ENCODE measurements around the gene HS6ST2.
"Not testable (repeated sequence)": the region's sequence is repeated elsewhere in the genome, so short reads cannot be mapped to it uniquely, and the experiment has no call there.

HS6ST2 gene

DNA sequence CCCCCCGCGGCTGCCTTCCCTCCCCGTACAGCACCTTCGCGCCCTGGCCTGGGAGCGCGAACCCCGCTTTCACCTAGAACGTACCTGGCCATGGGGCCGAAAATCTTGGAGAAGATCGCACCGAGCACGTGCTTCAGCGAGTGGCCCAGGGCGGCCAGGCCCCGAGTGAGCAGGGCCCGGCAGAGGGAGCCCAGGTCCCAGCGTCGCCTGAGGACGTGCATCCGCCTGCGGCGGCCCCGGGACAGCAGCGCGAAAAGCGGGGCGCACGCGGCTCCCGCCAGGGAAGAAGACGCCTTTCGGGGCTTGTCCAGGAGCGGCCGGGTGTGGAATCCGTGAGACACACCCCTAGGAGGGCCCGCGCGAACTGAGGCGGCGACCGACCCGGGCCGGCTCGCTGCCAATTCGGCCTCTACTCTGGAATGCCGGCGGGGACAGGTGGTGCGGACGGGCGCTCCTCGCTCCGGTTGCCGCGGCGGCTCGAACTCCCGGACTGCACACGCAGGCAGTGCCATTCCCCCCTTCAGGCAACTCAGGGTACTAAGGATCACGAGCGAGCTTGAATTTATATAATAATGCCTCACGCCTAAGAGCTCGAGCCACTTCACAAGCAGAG is at the start of gene HS6ST2:
Gene HS6ST2 (minus strand): TSS at position 539 of the 613 bp plus-strand sequence.
- no peak for DNase-seq

DNA sequence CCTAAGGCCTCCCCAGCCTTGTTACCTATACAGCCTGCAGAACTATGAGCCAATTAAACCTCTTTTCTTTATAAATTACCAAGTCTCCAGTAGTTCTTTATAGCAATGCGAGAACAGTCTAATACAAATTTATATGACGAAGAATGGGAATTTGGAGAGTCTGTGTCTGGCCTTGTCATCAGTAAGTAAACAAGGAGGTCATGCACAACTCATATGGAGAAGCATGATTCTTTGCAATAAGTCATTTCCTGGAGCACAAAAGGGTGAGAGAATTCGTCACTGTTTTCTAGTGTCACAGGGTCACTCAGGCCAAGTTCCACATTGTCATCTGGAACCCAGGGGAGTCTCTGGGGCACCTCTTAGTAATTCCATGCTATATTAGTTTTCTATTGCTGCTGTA is 49.0 kb upstream of the HS6ST2 start:
- DNase-seq: no peak

DNA sequence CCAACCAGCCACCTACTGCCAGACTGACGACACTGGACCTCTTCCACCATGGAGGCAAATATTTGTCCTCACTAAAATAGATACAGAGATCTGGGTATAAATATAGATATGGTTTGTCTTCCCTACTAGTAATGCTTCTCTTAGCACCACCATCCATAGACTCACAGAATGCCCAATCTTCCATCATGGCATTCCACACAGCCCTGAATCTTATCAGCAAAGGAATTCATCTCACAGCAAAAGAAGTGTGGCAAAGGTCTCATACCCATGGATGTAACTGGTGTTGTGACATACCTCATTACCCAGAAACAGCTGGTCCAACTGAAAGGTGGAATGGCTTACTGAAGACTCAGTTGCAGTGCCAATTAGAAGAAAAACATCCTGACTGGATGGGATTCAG is 47.2 kb upstream of the HS6ST2 start:
- no peak for DNase-seq

DNA sequence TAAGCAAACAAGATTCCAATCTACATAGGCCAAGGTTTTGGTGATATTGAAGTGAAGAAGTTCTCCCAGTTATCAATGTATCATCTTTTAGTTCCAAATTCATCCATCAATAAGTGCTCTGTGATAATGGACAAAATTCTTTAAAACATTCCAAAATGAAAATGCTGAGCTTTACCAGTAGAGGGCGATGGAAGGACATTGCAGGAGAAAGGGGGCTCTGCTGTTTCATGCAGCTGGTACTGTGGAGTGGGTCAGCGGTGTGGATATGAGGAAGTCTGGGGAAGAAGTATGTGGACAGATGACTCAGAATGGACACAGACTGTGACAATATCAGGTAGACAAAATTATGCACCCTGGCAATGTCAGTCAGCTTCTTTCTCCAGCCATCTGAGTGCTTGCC is 46.6 kb upstream of the HS6ST2 start:
- DNase-seq: no peak

DNA sequence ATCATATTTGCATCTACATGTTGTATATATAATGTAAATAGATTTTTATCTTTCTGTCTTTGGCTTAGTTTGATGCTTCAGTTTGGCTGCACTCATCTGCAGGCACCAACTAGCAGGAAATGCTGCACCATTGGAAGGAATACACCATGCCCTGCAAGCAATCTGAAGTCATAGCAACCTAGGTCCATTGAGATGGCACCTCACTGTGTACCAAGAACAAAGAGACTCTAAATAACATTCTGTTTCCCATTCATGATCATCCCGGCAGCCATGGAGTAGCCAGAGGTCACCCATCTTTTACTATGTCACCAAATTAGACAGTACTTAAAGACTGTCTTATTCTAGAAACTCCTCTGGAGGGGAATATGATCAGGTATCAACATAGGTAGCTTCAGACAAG is 40.8 kb upstream of the HS6ST2 start:
- no peak for DNase-seq

DNA sequence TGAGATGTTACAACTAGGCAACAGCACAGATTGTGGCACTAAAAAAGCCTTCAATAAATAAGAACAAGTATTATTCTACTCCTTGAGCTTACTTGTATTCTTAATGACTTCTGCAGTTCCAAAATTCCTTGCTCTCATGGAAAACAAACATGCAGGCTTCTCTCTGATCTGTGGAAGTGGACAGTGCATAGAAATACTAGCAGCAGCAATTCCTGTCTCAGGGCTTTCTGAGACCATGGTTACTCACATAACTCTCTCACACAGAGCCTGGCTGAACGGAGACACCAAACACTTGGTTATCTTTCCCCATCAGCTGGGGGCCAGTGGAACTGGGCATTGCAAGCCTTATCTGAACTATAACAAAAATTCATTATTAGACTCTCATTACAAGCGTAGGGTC is 32.4 kb upstream of the HS6ST2 start:
- no peak for DNase-seq

DNA sequence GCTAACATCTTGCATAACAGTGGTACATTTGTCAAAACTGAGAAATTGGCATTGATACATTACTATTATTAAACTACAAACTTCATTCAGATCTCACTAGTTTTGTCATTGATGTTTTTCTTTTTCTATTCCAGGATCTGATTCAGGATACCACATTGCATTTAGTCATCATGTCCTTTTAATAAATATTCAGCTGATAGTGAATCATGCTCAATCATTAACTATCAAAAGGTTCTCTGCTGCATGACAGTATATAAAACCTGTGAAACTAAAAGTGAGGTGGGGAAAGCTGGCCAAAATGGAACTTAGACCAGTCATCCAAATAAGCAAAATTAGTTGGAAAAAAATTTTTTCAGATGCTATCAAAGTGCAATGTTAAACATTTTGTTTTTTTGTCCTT is 28.1 kb upstream of the HS6ST2 start:
- no peak for DNase-seq

DNA sequence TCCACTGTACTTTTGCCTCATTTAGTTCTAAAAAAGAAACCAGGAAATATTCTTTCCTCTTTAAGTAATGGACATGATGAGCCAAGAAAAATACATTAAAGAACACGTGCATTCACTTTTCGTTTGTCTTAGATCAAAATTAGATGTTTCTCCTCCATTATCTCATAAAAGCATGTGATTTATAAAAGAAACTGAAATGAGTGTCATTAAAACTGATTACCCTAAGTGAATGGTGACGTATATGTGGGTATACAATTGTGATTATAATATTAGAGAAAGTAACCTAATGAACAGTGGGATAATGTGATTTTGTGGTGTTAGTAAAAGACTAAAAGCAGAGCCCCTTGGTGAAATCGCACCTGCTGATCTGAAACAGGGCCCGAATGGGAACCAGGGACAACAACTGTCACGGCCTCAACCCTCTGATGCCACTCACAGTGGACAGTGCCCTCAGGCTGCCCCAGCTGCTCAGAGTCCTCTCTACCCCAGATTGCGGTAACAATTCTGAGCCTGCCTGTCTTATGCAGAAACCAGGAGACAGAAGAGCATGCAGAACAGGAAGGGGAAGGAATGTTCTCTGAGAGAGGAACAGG is 25.7 kb upstream of the HS6ST2 start:
- no peak for DNase-seq

DNA sequence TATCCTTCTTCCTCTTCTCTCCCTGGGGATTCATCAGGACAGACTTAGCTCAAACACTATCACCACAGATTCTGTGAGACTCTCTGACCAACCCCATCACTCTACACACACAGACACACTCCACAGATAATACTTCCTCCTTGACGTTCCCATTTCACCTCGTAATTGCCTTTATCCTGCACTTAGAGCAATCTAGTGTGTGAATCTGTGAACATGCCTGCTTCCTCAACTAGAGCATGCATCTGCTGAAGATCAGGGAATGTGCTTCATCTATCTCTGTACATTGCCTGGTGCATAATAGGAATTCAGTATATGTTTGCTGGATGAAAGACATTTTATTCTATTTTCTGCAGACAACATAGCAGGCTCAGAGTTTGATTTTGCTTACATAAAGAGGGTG is 25.1 kb upstream of the HS6ST2 start:
- DNase-seq: no peak

DNA sequence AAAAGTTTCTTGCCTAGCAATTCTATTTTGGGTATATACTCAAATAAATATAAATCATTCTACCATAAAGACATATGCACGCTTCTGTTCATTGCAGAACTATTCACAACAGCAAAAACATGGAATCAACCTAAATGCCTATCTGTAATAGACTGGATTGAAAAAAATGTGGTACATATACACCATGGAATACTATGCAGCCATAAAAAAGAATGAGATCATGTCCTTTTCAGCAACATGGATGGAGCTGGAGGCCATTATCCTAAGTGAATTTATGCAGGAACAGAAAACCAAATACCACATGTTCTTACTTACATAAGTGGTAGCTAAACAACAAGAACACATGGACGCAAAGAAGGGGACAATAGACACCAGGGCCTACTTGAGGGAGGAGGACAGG is 21.6 kb upstream of the HS6ST2 start:
- DNase-seq: not testable (repeated sequence)

DNA sequence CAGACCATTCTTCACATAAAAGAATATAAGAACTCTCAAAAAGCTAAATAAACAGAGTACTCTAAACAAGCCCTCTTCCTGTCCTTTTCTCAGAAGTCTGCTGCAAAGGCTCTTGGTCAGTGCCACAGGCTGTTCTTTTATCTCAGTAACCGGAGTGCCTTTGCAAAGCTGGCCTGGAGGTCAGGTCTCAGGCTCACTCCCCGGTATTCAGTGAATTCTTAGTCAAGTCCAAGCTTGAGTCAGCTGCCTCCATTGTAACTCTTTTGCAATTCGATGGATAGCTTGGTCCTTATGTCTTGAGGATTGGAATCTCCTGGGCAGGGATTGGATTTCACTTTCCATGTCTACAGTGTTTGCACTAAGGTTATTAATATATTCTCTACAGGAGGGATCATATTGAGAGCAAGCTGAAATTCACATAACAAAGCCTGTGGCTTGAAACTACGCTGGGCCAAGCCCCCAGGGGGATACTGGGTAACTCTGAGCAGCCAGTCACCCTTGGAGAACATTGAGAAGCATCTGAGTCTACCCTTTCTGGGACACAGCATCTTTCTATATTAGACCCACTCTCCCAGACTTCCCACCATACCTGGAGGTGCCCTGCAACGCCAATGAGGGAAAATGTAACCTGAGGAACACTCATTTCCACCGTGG is 10.0 kb upstream of the HS6ST2 start:
- DNase-seq: no peak

DNA sequence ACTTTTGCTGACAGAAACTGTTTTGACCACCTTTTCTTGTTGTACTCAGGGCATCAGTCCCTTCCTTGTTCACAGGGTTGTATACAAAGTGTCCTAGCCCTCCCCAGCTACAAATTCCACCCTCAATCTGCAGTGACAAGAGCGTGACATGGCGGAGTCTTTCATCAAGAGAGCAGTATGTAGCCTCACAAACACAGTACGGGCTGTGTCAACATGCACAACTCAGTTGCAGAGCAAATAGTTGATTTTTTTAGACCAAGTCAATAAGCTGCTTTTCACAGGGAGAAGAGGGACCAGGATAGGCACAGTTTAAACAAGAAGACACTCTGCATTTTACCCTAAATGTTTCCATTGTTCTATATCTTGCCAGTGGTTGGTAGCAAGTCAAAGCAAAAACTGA is 8.6 kb upstream of the HS6ST2 start:
- DNase-seq: no peak

DNA sequence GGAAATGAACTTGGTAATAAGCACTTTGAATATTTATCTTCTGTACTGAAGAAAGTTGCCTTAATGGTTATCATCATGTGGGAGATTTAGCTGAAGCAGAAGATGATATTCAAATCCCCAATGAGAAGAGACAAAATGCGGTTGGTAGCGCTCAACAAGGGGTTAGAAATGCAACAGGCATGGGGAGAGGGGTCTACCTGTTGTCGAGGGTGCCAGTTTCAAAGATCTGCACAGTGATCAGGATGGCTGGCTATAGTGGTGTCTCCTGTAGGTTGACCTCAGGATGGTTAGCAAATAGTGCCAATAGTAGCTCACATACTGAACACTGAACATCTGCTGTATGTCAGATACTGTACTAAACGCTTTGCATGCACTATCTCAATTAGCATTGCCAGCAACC is 7.0 kb upstream of the HS6ST2 start:
- no peak for DNase-seq

DNA sequence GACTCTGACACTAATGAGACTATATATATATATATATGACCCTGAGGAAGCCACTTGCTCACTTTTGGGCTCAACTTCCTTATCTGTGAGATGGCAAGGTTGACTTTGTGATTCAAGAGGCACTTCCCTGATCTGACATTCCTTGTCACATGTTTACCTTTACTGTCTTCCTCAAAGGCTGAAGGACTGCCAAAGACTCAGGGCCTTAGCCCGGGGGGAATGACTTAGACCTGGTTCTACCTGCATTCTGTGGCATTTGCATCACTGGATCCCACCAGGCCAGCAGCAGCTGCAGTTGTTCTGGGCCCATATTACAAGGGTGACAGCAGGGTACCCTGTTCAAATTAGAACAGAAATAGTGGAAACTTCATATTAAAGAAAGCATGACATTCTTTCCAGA is 3.1 kb upstream of the HS6ST2 start:
- DNase-seq: no peak

DNA sequence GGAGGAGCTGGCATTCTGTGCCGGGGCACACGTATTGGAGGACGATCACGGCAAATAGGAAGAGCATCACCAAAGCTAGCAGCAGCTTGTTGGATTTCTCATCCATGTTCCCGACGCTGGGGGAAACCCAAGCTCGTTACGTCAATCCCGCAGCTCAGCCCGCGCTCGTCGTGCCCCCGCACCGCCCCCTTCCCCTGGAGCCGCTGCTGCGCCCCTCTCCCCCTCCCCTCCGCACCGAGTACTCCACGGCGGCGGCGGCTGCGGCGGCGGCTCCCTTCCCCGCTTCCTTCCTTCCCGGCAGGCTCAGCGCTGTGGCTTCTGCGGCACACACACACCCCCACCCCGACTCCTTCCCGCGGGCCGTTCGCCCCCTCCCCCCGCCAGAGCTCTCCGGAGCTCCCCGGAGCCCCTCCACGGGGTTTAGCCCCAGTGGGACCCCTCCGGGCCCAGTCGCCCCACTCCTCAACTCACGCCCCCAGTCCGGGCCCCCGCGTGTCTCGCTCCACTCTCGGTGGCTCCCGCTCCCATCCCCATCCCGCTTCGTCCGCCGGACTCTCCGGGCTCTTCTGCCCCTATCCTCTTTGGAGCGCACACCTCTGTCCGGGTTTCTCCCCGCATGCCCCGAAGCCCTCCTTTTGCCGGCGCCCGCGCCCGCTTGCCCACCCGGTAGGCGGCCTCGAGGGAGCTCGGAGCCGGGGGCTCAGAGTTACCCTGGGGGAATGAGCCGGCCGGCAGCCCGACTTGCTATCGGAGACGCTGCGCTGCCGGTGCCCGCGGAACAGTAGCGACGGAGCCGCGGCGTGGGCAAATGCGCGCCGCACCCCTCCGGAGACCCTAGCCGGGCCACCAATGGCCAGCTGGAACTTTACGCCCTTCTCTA is 978 bp downstream of the HS6ST2 start:
- no peak for DNase-seq

DNA sequence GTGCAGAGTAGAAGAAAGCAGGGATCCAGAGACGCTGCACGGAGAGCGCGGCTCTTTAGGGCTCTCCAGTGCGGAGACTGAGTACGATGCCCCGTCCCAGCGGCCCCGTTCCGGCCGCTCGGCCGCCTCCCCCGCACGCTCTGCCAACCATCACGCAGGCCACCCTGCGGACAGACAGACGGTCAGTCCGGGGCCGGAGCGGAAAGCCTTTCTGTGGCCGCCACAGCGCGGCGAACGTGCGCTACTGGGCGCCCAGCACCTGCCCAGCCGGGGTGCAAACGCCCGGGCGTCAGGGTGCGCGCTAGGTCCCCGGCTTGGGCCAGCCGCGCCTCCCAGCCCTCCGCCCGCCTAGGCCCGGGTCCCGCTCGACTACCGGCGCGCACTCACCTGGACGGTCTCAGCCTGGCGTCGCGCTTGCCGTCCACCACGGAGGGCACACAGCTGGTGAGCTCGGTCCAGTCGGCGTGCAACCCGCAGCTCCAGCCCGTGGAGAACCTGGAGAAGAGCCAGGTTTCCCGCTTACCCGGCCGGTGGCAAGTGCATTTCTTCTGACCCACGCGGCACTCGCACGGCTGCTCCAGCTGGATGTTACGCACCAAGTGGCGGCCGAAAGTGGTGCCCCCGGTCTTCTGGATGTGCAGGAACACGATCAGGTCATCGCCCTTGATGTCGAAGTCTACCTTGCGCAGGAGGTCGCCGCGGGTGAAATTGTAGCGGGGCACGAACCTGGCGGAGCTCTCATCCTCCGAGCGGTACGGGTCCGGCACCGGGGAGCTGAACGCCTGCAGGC is 1.8 kb downstream of the HS6ST2 start:
- DNase-seq: no peak

DNA sequence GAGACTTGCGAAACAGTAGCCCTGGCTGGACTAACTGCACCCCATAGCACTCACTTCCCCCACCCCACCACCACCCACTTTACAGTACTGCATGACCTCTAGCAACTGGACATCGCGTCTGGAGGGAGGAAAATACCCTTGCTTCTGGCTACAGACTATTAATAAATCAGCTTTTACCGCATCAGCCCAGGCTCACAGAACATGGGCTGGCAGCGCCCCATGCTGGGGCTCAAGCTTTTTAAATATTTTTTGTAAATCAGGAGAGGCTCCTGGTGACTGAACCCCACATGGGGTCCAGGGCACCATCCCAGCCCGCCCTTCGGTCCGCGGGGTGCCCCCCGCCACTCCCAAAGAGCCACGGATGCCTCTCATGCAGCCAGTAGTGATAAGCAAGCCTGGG is 2.7 kb downstream of the HS6ST2 start:
- DNase-seq: no peak

DNA sequence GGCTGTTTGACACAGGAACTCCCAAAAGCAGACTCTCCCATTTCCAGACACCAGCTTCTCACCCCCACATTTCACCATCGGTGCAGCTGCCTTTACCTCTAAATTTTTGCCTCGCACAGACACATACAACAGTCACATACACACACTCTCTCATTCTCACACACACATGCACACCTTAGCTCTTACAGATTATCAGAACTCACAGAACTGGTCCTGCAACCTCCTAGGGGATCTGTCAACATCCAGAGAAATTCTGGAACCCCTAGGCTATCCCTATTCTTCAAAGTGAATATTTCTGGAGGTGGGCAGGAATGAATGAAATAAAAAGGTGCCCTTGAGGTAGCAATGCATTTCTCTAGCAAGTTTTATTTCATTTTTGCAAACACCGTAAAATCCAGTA is 4.1 kb downstream of the HS6ST2 start:
- no peak for DNase-seq

DNA sequence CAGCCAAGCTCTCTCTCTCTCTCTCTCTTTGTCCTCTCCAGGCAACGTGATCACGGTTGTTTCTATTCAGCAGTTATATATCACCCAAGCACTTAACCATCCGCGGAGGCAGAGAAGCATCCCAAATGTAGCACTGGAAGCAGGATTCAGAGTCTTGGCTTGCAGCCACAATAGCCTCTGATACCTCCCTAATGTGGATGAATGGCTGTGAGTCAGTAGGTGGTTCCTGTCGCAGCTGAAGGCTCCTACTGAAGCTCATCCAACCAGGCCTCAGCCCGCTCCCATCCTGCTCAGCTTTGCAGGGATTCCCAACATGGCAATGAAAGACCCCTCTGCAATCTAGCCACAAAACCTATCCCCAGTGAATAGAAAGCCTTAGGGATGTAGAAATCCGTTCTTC is 5.1 kb downstream of the HS6ST2 start:
- no peak for DNase-seq

DNA sequence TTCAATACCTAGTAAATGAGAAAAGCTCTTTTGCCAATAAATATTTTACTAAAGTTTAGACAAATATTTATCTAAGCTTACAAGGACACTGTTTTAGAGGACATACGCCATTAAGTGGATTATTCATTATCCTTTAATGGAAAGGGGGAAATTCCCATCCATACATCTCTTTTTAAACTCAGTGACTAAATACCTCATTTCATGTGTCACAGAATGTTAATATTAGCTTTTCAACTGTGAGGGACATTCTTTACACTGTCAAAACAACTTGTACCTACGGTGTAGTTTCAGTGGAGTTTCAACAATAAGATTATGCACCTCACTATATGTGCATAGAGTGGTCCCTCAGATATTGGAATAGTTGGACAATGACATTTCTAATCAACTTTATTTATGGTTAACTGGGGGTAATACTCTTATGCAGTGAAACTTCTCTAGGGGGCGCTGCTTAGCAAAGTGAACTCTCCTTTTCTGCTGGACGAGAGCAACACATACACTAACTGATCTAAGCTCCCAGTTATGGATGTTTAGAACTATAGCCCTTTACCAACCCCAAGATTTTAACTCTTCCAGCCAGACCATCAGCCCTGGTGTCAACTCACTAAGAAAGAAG is 9.7 kb downstream of the HS6ST2 start:
- no peak for DNase-seq

DNA sequence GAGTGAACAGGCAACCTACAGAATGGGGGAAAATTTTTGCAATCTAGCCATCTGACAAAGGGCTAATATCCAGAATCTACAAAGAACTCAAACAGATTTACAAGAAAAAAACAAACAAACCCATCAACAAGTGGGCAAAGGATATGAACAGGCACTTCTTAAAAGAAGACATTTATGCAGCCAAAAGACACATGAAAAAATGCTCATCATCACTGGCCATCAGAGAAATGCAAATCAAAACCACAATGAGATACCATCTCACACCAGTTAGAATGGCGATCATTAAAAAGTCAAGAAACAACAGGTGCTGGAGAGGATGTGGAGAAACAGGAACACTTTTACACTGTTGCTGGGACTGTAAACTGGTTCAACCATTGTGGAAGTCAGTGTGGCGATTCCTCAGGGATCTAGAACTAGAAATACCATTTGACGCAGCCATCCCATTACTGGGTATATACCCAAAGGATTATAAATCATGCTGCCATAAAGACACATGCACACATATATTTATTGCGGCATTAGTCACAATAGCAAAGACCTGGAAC is 13.3 kb downstream of the HS6ST2 start:
- not testable (repeated sequence) for DNase-seq

DNA sequence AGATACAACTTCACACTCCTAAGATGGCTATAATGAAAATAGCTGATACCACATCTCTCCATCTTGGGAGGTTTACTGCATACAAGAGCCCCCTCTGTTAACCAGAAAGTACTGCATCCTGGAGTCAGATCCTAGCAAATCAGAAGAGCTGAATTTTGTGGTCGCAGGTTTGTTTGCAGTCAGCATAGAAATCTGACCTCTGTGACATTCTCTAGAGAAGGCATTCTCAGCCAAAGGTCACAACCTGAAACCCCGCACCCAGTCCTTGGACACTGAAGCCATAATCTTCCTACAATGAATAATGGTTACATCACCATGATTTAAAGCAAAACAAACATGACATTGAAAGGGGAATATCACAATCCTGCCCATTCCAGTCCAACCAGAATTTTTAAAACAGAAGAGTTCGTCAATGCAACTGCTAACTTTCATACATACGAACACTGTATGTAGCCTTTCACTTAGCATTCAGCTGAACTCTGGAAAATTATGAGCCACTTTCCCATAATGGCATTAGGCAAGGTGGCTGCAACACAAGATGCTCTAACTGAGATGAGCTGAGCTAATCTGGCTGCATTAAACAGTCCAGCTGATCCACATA is 17.6 kb downstream of the HS6ST2 start:
- no peak for DNase-seq

Data from activated T-cell treated with anti-CD3 and anti-CD28 coated beads, Interleukin-2, amount 50 U/mL, for 1 hour (primary cell).